A673 (cell line): ENCODE data around the gene TAF1L. TPM values are rescaled to one million over a fixed set of nuclear protein-coding genes. Genes with fewer than 3 reads are reported as not detected.
"Not testable (repeated sequence)": the region's sequence is repeated elsewhere in the genome, so short reads cannot be mapped to it uniquely, and the experiment has no call there.

Experiments used
- BruUV-seq: library from RNA; stranded (reverse); fragments of 400-500 nt; replicated peaks from 2 replicates; lab custom pipeline; 2021; lab: Mats Ljungman, UMichigan
- CTCF ChIA-PET: fragments of 300-600 bp; sonication (Branson Sonifier 250); formaldehyde crosslinking; loops from one replicate; lab custom pipeline; 2022; ENCODE audit warnings: antibody characterized with exemption; lab: Charles Lee
- POLR2A ChIA-PET: fragments of 300-600 bp; sonication (Branson Sonifier 250); formaldehyde crosslinking; loops from one replicate; lab custom pipeline; 2022; ENCODE audit warnings: antibody characterized with exemption; ENCODE audit not compliant: low non-redundant PET; lab: Charles Lee
- DNase-seq: peaks from one replicate; pipeline ENCODE4 v3.0.0-alpha.2; 2015; ENCODE audit warnings: low spot score
- H3K27ac ChIP-seq: fragments of 200-600 bp; sonication (generic); 2 replicates; pipeline ENCODE4 v1.5.1; 2016; ENCODE audit warnings: mixed run types, low read depth, mild to moderate bottlenecking, mixed read lengths, antibody characterized with exemption, low read length; ENCODE audit not compliant: poor library complexity, severe bottlenecking
- H3K27me3 ChIP-seq: fragments of 200-600 bp; sonication (generic); replicated peaks from 2 replicates; pipeline ENCODE4 v1.6.1; 2017; ENCODE audit warnings: mixed run types, low read depth, mild to moderate bottlenecking, mixed read lengths, antibody characterized with exemption, low read length; ENCODE audit not compliant: insufficient read depth, poor library complexity
- H3K36me3 ChIP-seq: fragments of 200-600 bp; sonication (generic); 2 replicates; pipeline ENCODE4 v1.6.1; 2016; ENCODE audit warnings: mixed run types, mild to moderate bottlenecking, mixed read lengths, antibody characterized with exemption, low read length; ENCODE audit not compliant: insufficient read depth, poor library complexity, severe bottlenecking
- H3K4me1 ChIP-seq: fragments of 200-600 bp; sonication (generic); 2 replicates; pipeline ENCODE4 v1.6.1; 2017; ENCODE audit warnings: mixed run types, mild to moderate bottlenecking, mixed read lengths, antibody characterized with exemption, low read length; ENCODE audit not compliant: insufficient read depth, poor library complexity, severe bottlenecking
- H3K4me3 ChIP-seq: fragments of 200-600 bp; sonication (generic); 2 replicates; pipeline ENCODE4 v1.5.1; 2016; ENCODE audit warnings: low read depth, mixed run types, mild to moderate bottlenecking, mixed read lengths, low read length; ENCODE audit not compliant: poor library complexity, severe bottlenecking
- H3K9me3 ChIP-seq: fragments of 200-600 bp; sonication (generic); 2 replicates; pipeline ENCODE4 v1.6.1; 2016; ENCODE audit warnings: mixed run types, low read depth, mild to moderate bottlenecking, mixed read lengths, antibody characterized with exemption, low read length; ENCODE audit not compliant: poor library complexity, severe bottlenecking
- CTCF ChIP-seq: fragments of 300-800, 200-600 bp; sonication (generic); conservative IDR thresholded peaks from 2 replicates; pipeline ENCODE4 v1.5.1; 2017; ENCODE audit warnings: low read depth, mild to moderate bottlenecking, antibody characterized with exemption, low read length, moderate library complexity, mixed read lengths
- EZH2 ChIP-seq: fragments of 200-600 bp; sonication (generic); IDR thresholded peaks from 2 replicates; pipeline ENCODE4 v1.6.1; 2017; ENCODE audit warnings: borderline replicate concordance, low read depth, mild to moderate bottlenecking, mixed read lengths, antibody characterized with exemption, low read length; ENCODE audit not compliant: poor library complexity, severe bottlenecking
- intact Hi-C: fragments of 100-400 bp; cut with micrococcal nuclease; formaldehyde crosslinking; loops from one replicate; pipeline ENCODE4 v1.10.0; 2022; ENCODE audit not compliant: unreplicated experiment
- total RNA-seq: library from RNA; stranded (reverse); gene quantifications from 2 replicates; pipeline ENCODE4 v1.2.3, GENCODE V29; 2021

Gene TAF1L
- total RNA-seq, 1 experiment from 2014 or later = not detected

- no TSS peak for BruUV-seq
- Histone ChIP-seq H3K27me3 (no peaks in the 10 kb centered on the region), H3K4me1 (no peaks in the 10 kb centered on the region), H3K9me3 (no peaks in the 10 kb centered on the region), H3K27ac (no peak overlapping the region), H3K36me3 (no peaks in the 10 kb centered on the region), H3K4me3 (no peak overlapping the region)
- TF ChIP-seq EZH2 (no peak), CTCF (no peak)
- CTCF ChIA-PET = no interaction called here
- intact Hi-C loops = no loop called here
- DNase-seq = no peak
- POLR2A ChIA-PET = no interaction called here
Observed at GRCh38 chr9:32663741-32664140, 28.3 kb upstream of the TAF1L start.

- Histone ChIP-seq H3K27me3 (no peaks in the 10 kb centered on the region), H3K36me3 (no peaks in the 10 kb centered on the region), H3K4me1 (no peaks in the 10 kb centered on the region), H3K27ac (no peak overlapping the region), H3K4me3 (no peak overlapping the region), H3K9me3 (no peaks in the 10 kb centered on the region)
- no peak for DNase-seq
- ChIA-PET POLR2A (no interaction called here), CTCF (no interaction called here)
- intact Hi-C loops = no loop called here
- TF ChIP-seq CTCF = no peak
- no peak for TF ChIP-seq EZH2
- BruUV-seq = no TSS peak
Observed at GRCh38 chr9:32647671-32648070, 12.2 kb upstream of the TAF1L start.

GRCh38 chr9:32644698-32645097 lies 9.2 kb upstream of the TAF1L start:
- Histone ChIP-seq H3K36me3 (no peaks in the 10 kb centered on the region), H3K27me3 (peaks cover 3% of the 10 kb centered on the region), H3K9me3 (no peaks in the 10 kb centered on the region), H3K4me1 (no peaks in the 10 kb centered on the region), H3K4me3 (no peak overlapping the region), H3K27ac (no peak overlapping the region)
- ChIA-PET POLR2A (no interaction called here), CTCF (no interaction called here)
- intact Hi-C loops = no loop called here
- DNase-seq = peak; percentile 24
- TF ChIP-seq EZH2 (no peak), CTCF (no peak)
- no TSS peak for BruUV-seq

- H3K36me3 ChIP-seq, BruUV-seq, DNase-seq, H3K27me3 ChIP-seq, H3K9me3 ChIP-seq, POLR2A ChIA-PET, H3K27ac ChIP-seq, CTCF ChIA-PET, H3K4me1 ChIP-seq, intact Hi-C loops, H3K4me3 ChIP-seq: not testable (repeated sequence)
Observed at GRCh38 chr9:32633151-32633550, 2.3 kb downstream of the TAF1L start.
